ENCODE measurements around the gene REC8. TPM values are rescaled to one million over a fixed set of nuclear protein-coding genes. Genes with fewer than 3 reads are reported as not detected.
A peak's percentile ranks its signal among the peaks of the same experiment; 100 is the strongest.

Gene REC8
- total RNA-seq, 1 donor from 2014 or later = 35.3 TPM

DNA sequence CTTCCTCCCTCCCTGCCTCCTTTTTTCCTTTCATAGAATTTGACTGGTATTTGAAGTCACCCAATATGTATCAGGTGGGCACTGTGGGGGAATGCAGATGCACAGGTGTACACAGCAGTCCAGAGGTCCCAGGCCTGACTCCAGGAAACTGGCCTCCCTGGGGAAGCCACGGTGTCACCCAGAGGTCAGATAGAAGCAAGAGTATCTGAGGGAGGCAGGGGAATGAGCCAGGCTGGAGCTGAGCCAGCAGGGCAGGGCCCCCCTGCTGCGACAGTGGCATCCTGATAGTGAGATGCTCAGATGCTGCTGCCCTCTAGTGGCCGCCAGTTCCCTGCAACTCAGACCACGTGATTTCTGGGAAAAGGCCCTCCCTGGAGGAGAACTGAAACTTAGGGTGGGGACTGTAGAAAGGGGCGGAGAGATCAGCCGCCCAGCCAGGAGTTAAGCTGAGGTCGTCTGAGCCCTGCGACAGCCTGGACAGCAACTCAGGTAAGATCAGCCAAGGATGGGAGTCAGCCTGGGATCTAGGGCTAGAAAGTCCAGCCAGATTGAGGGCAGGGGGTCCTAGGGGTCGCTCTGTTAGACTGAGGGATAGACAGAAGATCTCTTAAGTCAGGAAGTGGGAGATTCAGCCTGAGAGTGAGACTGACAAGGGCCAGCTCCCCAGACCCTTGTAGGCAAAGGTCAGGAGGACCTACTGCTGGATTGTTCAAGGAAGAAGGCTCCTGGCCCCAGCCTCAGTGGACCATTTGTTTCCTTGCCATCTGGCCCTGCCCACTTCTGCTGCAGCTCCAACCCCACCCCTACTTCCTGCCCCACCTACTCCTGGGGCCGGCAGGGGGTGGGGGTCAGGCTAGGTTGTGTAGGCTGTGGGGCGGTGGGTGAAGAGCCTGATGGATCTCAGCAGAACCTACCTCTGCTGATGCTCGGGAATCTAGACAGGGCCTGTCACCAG lies 10.8 kb upstream of the REC8 start, which contains the start of gene IRF9:
Gene IRF9, plus strand, starts transcription at position 416 of the 955 bp plus-strand sequence. CDS start 880 bp downstream, outside the sequence.
- H3K27me3 Mint-ChIP-seq = no peaks in the 10 kb centered on the region
- H3K36me3 Mint-ChIP-seq (ENCODE audit: low read depth) = peaks cover 82% of the 10 kb centered on the region
- DNase-seq = peak; percentile 90
- no peaks in the 10 kb centered on the region for H3K9me3 Mint-ChIP-seq
- H3K4me3 Mint-ChIP-seq = peak within 1 kb of the TSS; percentile 98
- H3K4me1 Mint-ChIP-seq = peaks cover 45% of the 10 kb centered on the region
- POLR2A ChIA-PET = interaction anchor here (0.6 to 4.6 kb wide), 43 partner anchors 9 to 269 kb away, joined by 3 to 93 read pairs (median 8); partner anchors contain the start of genes CARMIL3, CBLN3, CHMP4A and CIDEB
- CTCF ChIA-PET = interaction anchor here (0.6 to 4.2 kb wide), 28 partner anchors 10 to 270 kb away, joined by 3 to 45 read pairs (median 6); partner anchors contain the start of genes CHMP4A, CIDEB, DCAF11 and EMC9
- TF ChIP-seq, protein P1, sequence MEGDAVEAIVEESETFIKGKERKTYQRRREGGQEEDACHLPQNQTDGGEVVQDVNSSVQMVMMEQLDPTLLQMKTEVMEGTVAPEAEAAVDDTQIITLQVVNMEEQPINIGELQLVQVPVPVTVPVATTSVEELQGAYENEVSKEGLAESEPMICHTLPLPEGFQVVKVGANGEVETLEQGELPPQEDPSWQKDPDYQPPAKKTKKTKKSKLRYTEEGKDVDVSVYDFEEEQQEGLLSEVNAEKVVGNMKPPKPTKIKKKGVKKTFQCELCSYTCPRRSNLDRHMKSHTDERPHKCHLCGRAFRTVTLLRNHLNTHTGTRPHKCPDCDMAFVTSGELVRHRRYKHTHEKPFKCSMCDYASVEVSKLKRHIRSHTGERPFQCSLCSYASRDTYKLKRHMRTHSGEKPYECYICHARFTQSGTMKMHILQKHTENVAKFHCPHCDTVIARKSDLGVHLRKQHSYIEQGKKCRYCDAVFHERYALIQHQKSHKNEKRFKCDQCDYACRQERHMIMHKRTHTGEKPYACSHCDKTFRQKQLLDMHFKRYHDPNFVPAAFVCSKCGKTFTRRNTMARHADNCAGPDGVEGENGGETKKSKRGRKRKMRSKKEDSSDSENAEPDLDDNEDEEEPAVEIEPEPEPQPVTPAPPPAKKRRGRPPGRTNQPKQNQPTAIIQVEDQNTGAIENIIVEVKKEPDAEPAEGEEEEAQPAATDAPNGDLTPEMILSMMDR (IDR thresholded peaks at IDR 0.05) = no peak
- peak within 1 kb of the TSS; percentile 95 for H3K27ac Mint-ChIP-seq
- intact Hi-C loops (cut with micrococcal nuclease) = loop anchor here (1.0 kb wide), 17 partner anchors 10 to 281 kb away; partner anchors contain the start of genes DCAF11, EMC9, IPO4 and MDP1
- ATAC-seq (ENCODE audit: low read depth) = peak; percentile 92

DNA sequence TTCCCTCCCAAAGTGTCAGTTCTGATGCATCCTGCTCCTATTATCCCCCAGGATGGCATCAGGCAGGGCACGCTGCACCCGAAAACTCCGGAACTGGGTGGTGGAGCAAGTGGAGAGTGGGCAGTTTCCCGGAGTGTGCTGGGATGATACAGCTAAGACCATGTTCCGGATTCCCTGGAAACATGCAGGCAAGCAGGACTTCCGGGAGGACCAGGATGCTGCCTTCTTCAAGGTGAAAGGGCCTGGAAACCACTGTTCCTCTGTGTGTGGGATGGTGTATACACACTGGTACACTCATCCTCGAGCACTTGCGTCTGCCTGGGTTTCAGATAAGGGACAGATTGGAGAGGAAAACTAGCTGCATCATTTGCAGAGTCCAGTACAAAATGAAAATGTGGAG lies 9.8 kb upstream of the REC8 start:
- TF ChIP-seq, protein P1 (IDR thresholded peaks at IDR 0.05) = no peak
- Mint-ChIP-seq H3K4me3 (peak overlapping the region; percentile 98), H3K36me3 (ENCODE audit: low read depth) (peaks cover 87% of the 10 kb centered on the region), H3K4me1 (peaks cover 45% of the 10 kb centered on the region), H3K9me3 (no peaks in the 10 kb centered on the region), H3K27ac (peak overlapping the region; percentile 95), H3K27me3 (no peaks in the 10 kb centered on the region)
- DNase-seq (no peak), ATAC-seq (ENCODE audit: low read depth) (no peak)
- ChIA-PET POLR2A (interaction anchor here (0.5 to 4.6 kb wide), 31 partner anchors 8 to 269 kb away, joined by 3 to 93 read pairs (median 13); partner anchors contain the start of genes CBLN3, CHMP4A, CIDEB and DCAF11), CTCF (interaction anchor here (0.9 to 4.2 kb wide), 15 partner anchors 11 to 269 kb away, joined by 3 to 45 read pairs (median 8); partner anchors contain the start of genes DCAF11, MDP1, NRL and PSME1)
- intact Hi-C loops (cut with micrococcal nuclease) = no loop called here

DNA sequence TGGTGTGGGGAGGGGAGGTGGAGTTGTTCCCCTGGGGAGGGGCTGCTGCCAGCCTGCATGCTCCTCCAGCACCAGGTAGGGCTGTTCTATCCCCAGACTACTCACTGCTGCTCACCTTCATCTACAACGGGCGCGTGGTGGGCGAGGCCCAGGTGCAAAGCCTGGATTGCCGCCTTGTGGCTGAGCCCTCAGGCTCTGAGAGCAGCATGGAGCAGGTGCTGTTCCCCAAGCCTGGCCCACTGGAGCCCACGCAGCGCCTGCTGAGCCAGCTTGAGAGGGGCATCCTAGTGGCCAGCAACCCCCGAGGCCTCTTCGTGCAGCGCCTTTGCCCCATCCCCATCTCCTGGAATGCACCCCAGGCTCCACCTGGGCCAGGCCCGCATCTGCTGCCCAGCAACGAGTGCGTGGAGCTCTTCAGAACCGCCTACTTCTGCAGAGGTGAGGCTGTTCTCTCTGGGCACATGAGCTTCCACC lies 7.3 kb upstream of the REC8 start:
- H3K4me3 Mint-ChIP-seq = no peak overlapping the region
- CTCF ChIA-PET = no interaction called here
- intact Hi-C loops (cut with micrococcal nuclease) = no loop called here
- H3K27me3 Mint-ChIP-seq = no peaks in the 10 kb centered on the region
- no peak for ATAC-seq (ENCODE audit: low read depth)
- POLR2A ChIA-PET = interaction anchor here (1.2 to 2.0 kb wide), 3 partner anchors 23 to 50 kb away, joined by 3 to 4 read pairs (median 4); partner anchors contain the start of genes DCAF11, EMC9, NRL and TM9SF1
- peaks cover 84% of the 10 kb centered on the region for H3K36me3 Mint-ChIP-seq (ENCODE audit: low read depth)
- H3K9me3 Mint-ChIP-seq = no peaks in the 10 kb centered on the region
- H3K27ac Mint-ChIP-seq = no peak overlapping the region
- no peak for DNase-seq
- TF ChIP-seq, protein P1 (IDR thresholded peaks at IDR 0.05) = no peak
- H3K4me1 Mint-ChIP-seq = peaks cover 48% of the 10 kb centered on the region

DNA sequence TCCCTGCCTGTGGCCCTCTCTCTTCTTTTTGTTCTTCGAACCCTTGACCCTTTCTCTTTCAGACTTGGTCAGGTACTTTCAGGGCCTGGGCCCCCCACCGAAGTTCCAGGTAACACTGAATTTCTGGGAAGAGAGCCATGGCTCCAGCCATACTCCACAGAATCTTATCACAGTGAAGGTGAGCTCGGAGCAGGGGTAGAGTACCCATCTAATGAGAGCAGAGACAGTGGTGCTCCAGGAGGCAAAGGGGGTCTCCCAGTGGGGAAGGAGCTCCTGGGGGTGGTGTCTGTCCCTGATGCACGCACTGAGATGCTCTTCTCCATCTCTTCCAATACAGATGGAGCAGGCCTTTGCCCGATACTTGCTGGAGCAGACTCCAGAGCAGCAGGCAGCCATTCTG lies 6.1 kb upstream of the REC8 start:
- H3K4me3 Mint-ChIP-seq = no peak overlapping the region
- peaks cover 45% of the 10 kb centered on the region for H3K4me1 Mint-ChIP-seq
- intact Hi-C loops (cut with micrococcal nuclease) = no loop called here
- DNase-seq (no peak), ATAC-seq (ENCODE audit: low read depth) (no peak)
- no peaks in the 10 kb centered on the region for H3K9me3 Mint-ChIP-seq
- peaks cover 80% of the 10 kb centered on the region for H3K36me3 Mint-ChIP-seq (ENCODE audit: low read depth)
- ChIA-PET CTCF (no interaction called here), POLR2A (interaction anchor here (0.7 to 2.0 kb wide), 4 partner anchors 19 to 114 kb away, joined by 3 to 4 read pairs (median 3); partner anchors contain the start of genes EMC9, PSME2, RNF31 and TM9SF1)
- H3K27me3 Mint-ChIP-seq = no peaks in the 10 kb centered on the region
- no peak overlapping the region for H3K27ac Mint-ChIP-seq
- TF ChIP-seq, protein P1 (IDR thresholded peaks at IDR 0.05) = no peak

All from activated B cell treated with CpG ODN at 0.5 μM for 24 hours (primary cell).